GM12891 (cell line): ENCODE data around the gene DSG1.

ENCODE experiments used
- PAX5 ChIP-seq: IDR thresholded peaks from 2 replicates; pipeline ENCODE4 v1.6.1; 2011; ENCODE audit warnings: low read length, moderate library complexity, mild to moderate bottlenecking; ENCODE audit not compliant: insufficient read depth, severe bottlenecking
- POLR2A ChIP-seq: IDR thresholded peaks from 2 replicates; pipeline ENCODE4 v1.6.1; 2011; ENCODE audit warnings: low read depth, low read length, control low read depth
- TAF1 ChIP-seq: IDR thresholded peaks from 2 replicates; pipeline ENCODE4 v1.6.1; 2011; ENCODE audit warnings: low read depth, low read length, control low read depth

GRCh38 chr18:31376477-31376876, 58.5 kb downstream of the DSG1 start, which contains the start of gene DSG4:
- TF ChIP-seq TAF1, result no peak
- no peak for TF ChIP-seq POLR2A
- TF ChIP-seq PAX5, result no peak
